Measurements from ENCODE around the gene TRIM37.
"Not testable (repeated sequence)": the region's sequence is repeated elsewhere in the genome, so short reads cannot be mapped to it uniquely, and the experiment has no call there.

The TRIM37 gene

GRCh38 chr17:59106463-59107305 lies at the start of gene TRIM37:
Gene TRIM37 (minus strand): TSS chr17:59106880. CDS start chr17:59106461, 419 bp downstream.
- DNase-seq: peak; percentile 99

GRCh38 chr17:59155439-59156177 lies 48.9 kb upstream of the TRIM37 start, which contains the start of gene PRR11:
Gene PRR11 (plus strand): TSS chr17:59155746. CDS start chr17:59169753, 14,007 bp downstream.
- DNase-seq: peak; percentile 99

DNA sequence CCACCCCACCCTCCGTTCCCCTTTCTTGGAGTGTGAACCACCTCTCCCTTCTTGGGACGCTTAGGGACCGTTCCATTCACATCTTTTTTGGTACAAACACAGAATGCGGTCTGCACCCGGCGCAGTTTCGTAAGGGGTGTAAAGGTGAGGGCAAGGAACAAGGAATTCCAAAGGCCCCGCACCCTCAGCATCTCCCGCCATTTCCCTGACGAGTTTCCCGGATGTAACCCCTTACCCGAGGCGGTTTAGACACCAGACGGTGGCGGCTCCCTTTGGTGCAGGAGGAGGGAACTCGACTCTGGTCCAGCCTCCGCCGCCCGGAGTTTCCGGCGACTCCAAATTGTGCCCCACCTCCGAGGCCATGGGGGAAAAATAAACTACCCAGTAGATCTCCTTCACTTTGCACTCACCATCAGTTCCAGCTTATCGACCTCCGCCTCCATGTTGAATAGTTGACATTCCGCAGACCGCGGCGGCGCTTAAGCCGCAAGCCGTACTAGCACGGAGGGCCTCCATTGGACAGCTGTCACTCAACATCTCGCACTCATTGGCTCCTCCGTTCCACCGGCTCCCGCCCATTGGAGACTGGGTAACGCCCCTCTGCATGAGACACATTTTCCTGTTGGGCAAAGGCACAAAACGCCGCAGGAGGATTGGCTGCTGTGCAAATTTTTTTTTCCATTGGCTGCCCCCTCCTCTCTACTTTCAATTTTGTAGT lies 48.2 kb upstream of the TRIM37 start, which contains the start of gene SKA2:
Gene SKA2 (minus strand): TSS at position 466 of the 718 bp plus-strand sequence. CDS start 23 bp downstream, at position 443.
- no peak for DNase-seq

- DNase-seq: peak; percentile 34
These were observed 47.6 kb upstream of the TRIM37 start for GRCh38 chr17:59154292-59154720.

DNA sequence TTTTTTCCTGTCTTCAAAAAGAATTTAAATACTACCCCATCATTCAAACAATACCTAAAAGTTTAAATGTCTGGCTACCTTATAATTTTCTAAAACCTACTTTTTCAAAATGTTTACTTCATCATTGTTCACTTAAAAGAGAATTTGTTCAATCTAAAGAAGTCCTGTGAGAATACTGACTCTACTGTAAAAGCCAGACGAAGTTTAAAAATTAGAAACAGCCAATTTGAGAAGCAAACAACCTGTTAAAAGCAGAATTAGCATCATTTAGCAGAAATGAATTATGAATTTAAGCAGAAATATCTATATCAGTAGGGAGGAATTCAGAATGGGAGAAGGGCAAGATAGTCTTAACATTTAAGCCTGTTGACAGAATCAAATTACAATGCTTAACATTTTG lies 46.2 kb upstream of the TRIM37 start:
- DNase-seq: no peak

GRCh38 chr17:59151591-59151990 lies 44.9 kb upstream of the TRIM37 start:
- no peak for DNase-seq

- peak; percentile 20 for DNase-seq
These were observed 44.3 kb upstream of the TRIM37 start for GRCh38 chr17:59151006-59151405.

- DNase-seq: peak; percentile 14
These were observed 43.3 kb upstream of the TRIM37 start for GRCh38 chr17:59149841-59150511.

DNA sequence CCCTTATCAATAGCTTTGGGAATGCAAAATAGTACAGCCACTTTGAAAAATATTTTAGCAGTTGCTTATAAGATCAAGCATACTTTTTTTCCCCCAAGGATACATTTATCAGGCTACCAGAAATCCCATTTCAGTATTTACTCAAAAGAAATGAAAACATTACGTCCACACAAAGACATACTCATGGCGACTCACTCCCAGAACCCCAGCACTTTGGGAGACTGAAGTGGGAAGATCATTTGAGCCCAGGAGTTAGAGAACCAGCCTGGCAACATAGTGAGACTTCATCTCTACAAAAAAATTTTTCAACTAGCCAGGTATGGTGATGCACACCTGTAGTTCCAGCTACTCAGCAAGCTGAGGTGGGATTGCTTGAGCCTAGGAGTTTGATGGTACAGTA lies 42.4 kb upstream of the TRIM37 start:
- no peak for DNase-seq

DNA sequence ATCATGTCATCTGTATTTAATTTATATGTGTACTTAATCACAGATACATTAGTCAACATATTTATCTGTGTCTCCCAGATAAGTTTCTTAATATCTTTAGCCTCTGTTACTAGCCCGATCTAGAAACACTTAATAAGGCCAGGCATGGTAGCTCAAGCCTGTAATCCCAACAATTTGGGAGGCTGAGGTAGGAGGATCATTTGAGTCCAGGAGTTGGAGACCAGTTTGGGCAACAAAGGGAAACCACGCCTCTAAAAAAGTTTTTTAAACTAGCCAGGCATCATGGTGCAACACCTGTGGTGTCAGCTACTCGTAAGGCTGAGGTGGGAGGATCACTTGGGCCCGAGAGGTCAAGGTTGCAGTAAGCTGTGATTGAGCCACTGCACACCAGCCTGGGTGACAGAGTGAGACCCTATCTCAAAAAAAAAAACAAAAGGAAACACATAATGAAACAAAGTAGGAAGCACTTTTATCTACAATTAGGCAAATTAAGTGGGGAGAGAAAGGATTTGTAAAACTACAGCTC lies 39.0 kb upstream of the TRIM37 start:
- no peak for DNase-seq

GRCh38 chr17:59141860-59142259 lies 35.2 kb upstream of the TRIM37 start:
- no peak for DNase-seq

- DNase-seq: no peak
These were observed 33.3 kb upstream of the TRIM37 start for GRCh38 chr17:59139939-59140338.

GRCh38 chr17:59138339-59138738 lies 31.7 kb upstream of the TRIM37 start:
- not testable (repeated sequence) for DNase-seq

GRCh38 chr17:59131131-59131530 lies 24.5 kb upstream of the TRIM37 start:
- no peak for DNase-seq

GRCh38 chr17:59129814-59130213 lies 23.1 kb upstream of the TRIM37 start:
- DNase-seq: no peak

GRCh38 chr17:59126809-59127417 lies 20.2 kb upstream of the TRIM37 start:
- DNase-seq: no peak

GRCh38 chr17:59124665-59125064 lies 18.0 kb upstream of the TRIM37 start:
- no peak for DNase-seq

- no peak for DNase-seq
These were observed 15.3 kb upstream of the TRIM37 start for GRCh38 chr17:59121901-59122480.

DNA sequence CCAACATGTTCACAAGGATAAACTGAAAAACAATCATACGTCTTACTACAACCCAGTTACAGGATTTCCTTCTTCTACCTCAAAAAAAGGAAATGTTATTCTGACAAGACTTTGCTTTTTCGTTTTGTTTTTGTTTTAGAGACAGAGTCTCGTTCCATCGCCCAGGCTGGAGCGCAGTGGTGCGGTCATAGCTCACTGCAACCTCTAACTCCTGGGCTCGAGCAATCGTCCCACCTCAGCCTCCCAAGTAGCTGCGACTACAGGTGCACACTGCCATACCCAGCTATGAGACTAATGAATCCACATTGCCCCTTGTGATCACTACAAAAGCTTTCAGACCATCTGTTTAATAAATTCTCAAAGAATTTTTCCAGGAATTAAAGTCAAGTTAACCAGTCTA lies 8.8 kb upstream of the TRIM37 start:
- DNase-seq: no peak

GRCh38 chr17:59111539-59111938 lies 4.9 kb upstream of the TRIM37 start:
- DNase-seq: no peak

- DNase-seq: no peak
These were observed 4.3 kb upstream of the TRIM37 start for GRCh38 chr17:59110973-59111372.
